ENCODE measurements around the gene FANCC.

- no peak for TF ChIP-seq ZNF274 (IDR thresholded peaks at IDR 0.05; ENCODE audit: low read depth, low read length)
- TF ChIP-seq YY1 (IDR thresholded peaks at IDR 0.05; ENCODE audit: insufficient read depth, insufficient read length): no peak
Observed at GRCh38 chr9:95077053-95077765, 240.3 kb downstream of the FANCC start.
